K562 treated with DMSO at 1 percent for 4 hours (cell line): Measurements from ENCODE around the gene ZNF132. TPM values are rescaled to one million over a fixed set of nuclear protein-coding genes. Genes with fewer than 3 reads are reported as not detected.

ENCODE experiments used
- total RNA-seq: library from RNA; unstranded; fragments of 300-600 nt; gene quantifications from 2 replicates; pipeline ENCODE4 v1.2.3, GENCODE V29; 2022; ENCODE audit not compliant: insufficient read depth

Gene ZNF132
- total RNA-seq: 0.78 and 1.5 TPM in 2 replicates

GRCh38 chr19:58439576-58440554 is at the start of gene ZNF132:
Gene ZNF132 (minus strand): TSS chr19:58440153. CDS start chr19:58439821, 332 bp downstream.

GRCh38 chr19:58475714-58476497 is 36.0 kb upstream of the ZNF132 start, which contains the start of gene ZNF446:
Gene ZNF446 (plus strand): TSS chr19:58476352. CDS start chr19:58477219, 867 bp downstream.

GRCh38 chr19:58466760-58467589 is 27.0 kb upstream of the ZNF132 start, which contains the start of gene ZNF324:
Gene ZNF324 (plus strand): TSS chr19:58467080. CDS start chr19:58469186, 2,106 bp downstream.

GRCh38 chr19:58451358-58452101 is 11.6 kb upstream of the ZNF132 start, which contains the start of gene ZNF324B:
Gene ZNF324B (plus strand): TSS chr19:58451622. CDS start chr19:58453702, 2,080 bp downstream.

GRCh38 chr19:58408152-58409009 is 31.6 kb downstream of the ZNF132 start, which contains the start of gene ZNF584:
Gene ZNF584 (plus strand): TSS chr19:58408649. CDS start chr19:58409148, 499 bp downstream.

GRCh38 chr19:58395220-58395978 is 44.6 kb downstream of the ZNF132 start, which contains the start of gene RNF225:
Gene RNF225 (plus strand): TSS chr19:58395656. CDS start chr19:58396090, 434 bp downstream.

GRCh38 chr19:58386576-58387337 is 53.2 kb downstream of the ZNF132 start, which contains the start of gene RPS5:
Gene RPS5 (plus strand): TSS chr19:58387269. CDS start chr19:58388138, 869 bp downstream.

Other genes starting within 250 kb of the ZNF132 start
- gene ZNF544, start 211.2 kb downstream of the ZNF132 start, total RNA-seq: 20.9 and 27.5 TPM in 2 replicates
- gene ZNF8, start 161.2 kb downstream of the ZNF132 start, total RNA-seq: 1.7 and 1.8 TPM in 2 replicates
- gene ERVK3-1, start 134.8 kb downstream of the ZNF132 start, total RNA-seq: 94.2 and 122 TPM in 2 replicates
- gene ZSCAN22, start 113.2 kb downstream of the ZNF132 start, total RNA-seq: 1.7 and 2.7 TPM in 2 replicates
- gene A1BG, start 86.7 kb downstream of the ZNF132 start, total RNA-seq: 17.9 and 43.1 TPM in 2 replicates
- gene ZNF497, start 77.4 kb downstream of the ZNF132 start, total RNA-seq: 4.4 and 4.6 TPM in 2 replicates
- gene ZNF837, start 59.1 kb downstream of the ZNF132 start, total RNA-seq: 2.8 and 6.2 TPM in 2 replicates
- gene RPS5, start 52.9 kb downstream of the ZNF132 start, total RNA-seq: 5,644 and 6,167 TPM in 2 replicates
- gene RNF225, start 44.5 kb downstream of the ZNF132 start, total RNA-seq: 1.1 TPM in 1 of 2 replicates, not detected in the other
- gene ZNF584, start 31.5 kb downstream of the ZNF132 start, total RNA-seq: 11.1 and 12.3 TPM in 2 replicates
- 1.9 and 2.6 TPM in 2 replicates for gene ZNF324B, start 11.5 kb upstream of the ZNF132 start, total RNA-seq
- gene ZNF324, start 26.9 kb upstream of the ZNF132 start, total RNA-seq: 8.6 and 11.8 TPM in 2 replicates
- 9.9 and 11.9 TPM in 2 replicates for gene ZNF446, start 36.2 kb upstream of the ZNF132 start, total RNA-seq
- 26.2 and 35.6 TPM in 2 replicates for gene SLC27A5, start 71.8 kb upstream of the ZNF132 start, total RNA-seq
- gene ZBTB45, start 79.7 kb upstream of the ZNF132 start, total RNA-seq: 9.5 and 13.1 TPM in 2 replicates
- gene TRIM28, start 103.9 kb upstream of the ZNF132 start, total RNA-seq: 689 and 750 TPM in 2 replicates
- 141 and 158 TPM in 2 replicates for gene CHMP2A, start 115.0 kb upstream of the ZNF132 start, total RNA-seq
- 97.1 and 115 TPM in 2 replicates for gene UBE2M, start 118.5 kb upstream of the ZNF132 start, total RNA-seq
- gene MZF1, start 133.2 kb upstream of the ZNF132 start, total RNA-seq: 21.6 and 25.5 TPM in 2 replicates